Right atrium auricular region (tissue), 2 donors: ENCODE results near the gene PAN3. TPM values are rescaled to one million over a fixed set of nuclear protein-coding genes. Genes with fewer than 3 reads are reported as not detected.
A peak's percentile ranks its signal among the peaks of the same experiment; 100 is the strongest.

ENCODE experiments used
- DNase-seq: peaks from one replicate; pipeline ENCODE4 v3.0.0-alpha.2; 2019; ENCODE audit warnings: low spot score
- H3K27ac ChIP-seq, 2 donors: fragments of 200-600 bp; sonication (generic); 1 replicate in 1 of 2; 2 replicates in 1 of 2; pipeline ENCODE4 v1.5.1; 2016 to 2019
- H3K27me3 ChIP-seq, 2 donors: fragments of 200-600 bp; sonication (generic); one replicate each; pipeline versions ENCODE4 v1.5.1 to v1.6.0; 2017 to 2019
- H3K36me3 ChIP-seq: fragments of 200-600 bp; sonication (generic); one replicate; pipeline ENCODE4 v1.5.1; 2016
- H3K4me1 ChIP-seq, 2 donors: fragments of 200-600 bp; sonication (generic); one replicate each; pipeline versions ENCODE4 v1.5.1 to v1.6.0; 2017 to 2019
- H3K4me3 ChIP-seq, 2 donors: fragments of 200-600 bp; sonication (generic); 1 replicate in 1 of 2; 2 replicates in 1 of 2; pipeline ENCODE4 v1.5.1; 2017 to 2019; ENCODE audit warnings: mild to moderate bottlenecking in 1 of 2, moderate library complexity in 1 of 2
- H3K9me3 ChIP-seq, 2 donors: fragments of 200-600 bp; sonication (generic); one replicate each; pipeline ENCODE4 v1.5.1; 2019
- total RNA-seq, 2 donors: library from RNA; depleted of rRNA; stranded (reverse); fragments of >200 nt; gene quantifications; one replicate each; pipeline ENCODE4 v1.1.0, GENCODE V29; 2016
- TF ChIP-seq, protein P1 (sequence below), 2 donors: fragments of 200-600 bp; sonication (generic); IDR thresholded peaks; one replicate each; pipeline ENCODE4 v1.5.1; 2019; ENCODE audit warnings: antibody characterized with exemption in 2 of 2

Gene PAN3
- total RNA-seq, 2 donors from 2014 or later = 8.7 to 12.0 TPM

DNA sequence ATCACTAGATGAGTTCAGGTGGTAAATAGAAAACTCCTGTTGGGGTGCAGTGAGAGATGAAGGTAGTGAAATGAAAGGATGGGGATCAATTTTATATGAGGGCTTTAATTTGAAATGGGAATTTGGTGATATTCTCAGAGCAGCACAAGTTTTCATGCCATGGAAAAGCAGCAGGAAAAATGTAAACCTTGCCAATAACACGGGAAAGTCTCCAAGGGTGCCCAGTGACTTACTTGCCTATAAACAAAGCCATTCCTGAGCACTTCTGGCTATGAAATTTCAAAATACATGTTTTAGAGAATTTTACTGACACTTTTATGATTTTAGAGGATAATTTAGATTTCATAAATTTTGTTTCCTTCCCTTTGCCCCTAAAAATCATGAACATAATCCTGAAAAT lies 21.6 kb upstream of the PAN3 start:
- H3K4me3 ChIP-seq = no peak overlapping the region
- TF ChIP-seq, protein P1, sequence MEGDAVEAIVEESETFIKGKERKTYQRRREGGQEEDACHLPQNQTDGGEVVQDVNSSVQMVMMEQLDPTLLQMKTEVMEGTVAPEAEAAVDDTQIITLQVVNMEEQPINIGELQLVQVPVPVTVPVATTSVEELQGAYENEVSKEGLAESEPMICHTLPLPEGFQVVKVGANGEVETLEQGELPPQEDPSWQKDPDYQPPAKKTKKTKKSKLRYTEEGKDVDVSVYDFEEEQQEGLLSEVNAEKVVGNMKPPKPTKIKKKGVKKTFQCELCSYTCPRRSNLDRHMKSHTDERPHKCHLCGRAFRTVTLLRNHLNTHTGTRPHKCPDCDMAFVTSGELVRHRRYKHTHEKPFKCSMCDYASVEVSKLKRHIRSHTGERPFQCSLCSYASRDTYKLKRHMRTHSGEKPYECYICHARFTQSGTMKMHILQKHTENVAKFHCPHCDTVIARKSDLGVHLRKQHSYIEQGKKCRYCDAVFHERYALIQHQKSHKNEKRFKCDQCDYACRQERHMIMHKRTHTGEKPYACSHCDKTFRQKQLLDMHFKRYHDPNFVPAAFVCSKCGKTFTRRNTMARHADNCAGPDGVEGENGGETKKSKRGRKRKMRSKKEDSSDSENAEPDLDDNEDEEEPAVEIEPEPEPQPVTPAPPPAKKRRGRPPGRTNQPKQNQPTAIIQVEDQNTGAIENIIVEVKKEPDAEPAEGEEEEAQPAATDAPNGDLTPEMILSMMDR (IDR thresholded peaks at IDR 0.05) = no peak
- H3K36me3 ChIP-seq = no peaks in the 10 kb centered on the region
- no peaks in the 10 kb centered on the region for H3K27me3 ChIP-seq
- H3K9me3 ChIP-seq = no peaks in the 10 kb centered on the region
- H3K27ac ChIP-seq = no peak overlapping the region
- no peak for DNase-seq
- H3K4me1 ChIP-seq = no peaks in the 10 kb centered on the region

DNA sequence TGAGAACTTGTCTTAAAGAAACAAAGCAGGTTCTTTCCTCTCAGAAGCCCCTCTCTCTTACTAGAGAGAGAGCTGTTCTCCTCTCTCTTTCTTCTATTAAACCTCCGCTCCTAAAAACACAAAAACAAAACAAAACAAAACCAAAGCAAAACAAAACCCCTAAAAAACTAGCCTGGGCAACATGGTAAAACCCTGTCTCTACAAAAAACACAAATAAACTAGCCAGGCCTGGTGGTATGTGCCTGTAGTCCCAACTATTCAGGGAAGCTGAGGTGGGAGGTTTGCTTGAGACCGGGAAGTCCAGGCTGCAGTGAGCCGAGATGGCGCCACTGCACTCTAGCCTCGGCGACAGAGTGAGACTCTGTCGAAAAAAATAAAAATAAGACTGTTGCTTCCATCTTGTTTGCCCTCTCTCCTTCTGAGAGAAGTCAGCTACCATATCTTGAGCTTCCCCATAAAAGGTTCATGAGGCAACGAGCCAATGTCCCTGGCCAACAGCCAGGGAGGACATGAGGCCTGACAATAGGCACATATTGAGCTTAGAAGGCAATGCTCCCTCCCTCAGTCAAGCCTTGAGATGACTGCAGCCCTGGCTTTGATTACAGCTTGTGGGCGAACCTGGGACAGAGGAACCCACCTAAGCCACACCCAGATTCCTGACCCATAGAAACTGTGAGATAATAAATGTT lies 20.5 kb upstream of the PAN3 start:
- H3K36me3 ChIP-seq = no peaks in the 10 kb centered on the region
- peak; percentile 63 for DNase-seq
- TF ChIP-seq, protein P1 (IDR thresholded peaks at IDR 0.05) = no peak

DNA sequence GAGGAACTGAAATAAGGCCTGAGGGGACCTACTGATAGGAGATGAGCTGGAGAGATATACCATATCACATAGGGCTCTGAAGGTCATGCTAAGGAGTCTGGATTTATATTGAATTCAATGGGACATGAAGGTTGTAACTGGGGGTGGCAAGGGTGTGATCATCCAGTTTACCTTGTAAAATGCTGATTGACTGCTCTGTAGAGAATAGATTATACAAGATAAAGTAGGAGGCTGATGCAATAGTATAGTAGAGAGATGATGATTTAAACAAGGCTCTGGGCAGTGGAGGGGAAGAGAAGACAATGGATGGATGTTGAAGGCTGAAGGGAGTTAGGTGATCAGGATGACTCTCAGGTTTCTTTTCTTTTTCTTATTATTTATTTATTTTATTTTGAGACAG lies 18.0 kb upstream of the PAN3 start:
- TF ChIP-seq, protein P1 (IDR thresholded peaks at IDR 0.05) = no peak
- no peaks in the 10 kb centered on the region for H3K36me3 ChIP-seq
- H3K4me1 ChIP-seq = no peaks in the 10 kb centered on the region
- H3K4me3 ChIP-seq = no peak overlapping the region
- no peaks in the 10 kb centered on the region for H3K9me3 ChIP-seq
- no peak for DNase-seq
- no peaks in the 10 kb centered on the region for H3K27me3 ChIP-seq
- no peak overlapping the region for H3K27ac ChIP-seq

More for the DNA sequence above, 20.5 kb upstream of the PAN3 start:
- Histone ChIP-seq H3K4me1 (no peaks in the 10 kb centered on the region), H3K27ac (no peak overlapping the region), H3K27me3 (no peaks in the 10 kb centered on the region), H3K9me3 (no peaks in the 10 kb centered on the region), H3K4me3 (no peak overlapping the region)

DNA sequence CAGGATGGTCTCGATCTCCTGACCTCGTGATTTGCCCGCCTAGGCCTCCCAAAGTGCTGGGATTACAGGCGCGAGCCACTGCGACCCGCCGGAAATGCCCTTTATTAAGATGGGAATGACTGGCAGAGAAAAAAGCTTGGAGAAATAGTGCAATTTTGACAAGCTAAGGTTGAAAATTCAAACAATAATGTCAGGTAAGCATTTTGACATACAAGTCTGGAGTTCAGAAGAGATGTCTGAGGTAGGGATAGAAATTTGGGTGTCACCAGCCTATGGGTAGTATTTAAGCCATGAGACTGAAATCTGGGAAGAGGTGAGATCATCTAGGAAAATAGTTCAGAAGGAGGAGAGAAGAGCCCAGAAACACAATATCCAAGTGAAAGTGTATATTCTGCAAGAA lies 17.1 kb upstream of the PAN3 start:
- Histone ChIP-seq H3K27ac (no peak overlapping the region), H3K27me3 (no peaks in the 10 kb centered on the region), H3K4me1 (no peaks in the 10 kb centered on the region), H3K36me3 (no peaks in the 10 kb centered on the region), H3K4me3 (no peak overlapping the region), H3K9me3 (no peaks in the 10 kb centered on the region)
- TF ChIP-seq, protein P1 (IDR thresholded peaks at IDR 0.05) = no peak
- no peak for DNase-seq

DNA sequence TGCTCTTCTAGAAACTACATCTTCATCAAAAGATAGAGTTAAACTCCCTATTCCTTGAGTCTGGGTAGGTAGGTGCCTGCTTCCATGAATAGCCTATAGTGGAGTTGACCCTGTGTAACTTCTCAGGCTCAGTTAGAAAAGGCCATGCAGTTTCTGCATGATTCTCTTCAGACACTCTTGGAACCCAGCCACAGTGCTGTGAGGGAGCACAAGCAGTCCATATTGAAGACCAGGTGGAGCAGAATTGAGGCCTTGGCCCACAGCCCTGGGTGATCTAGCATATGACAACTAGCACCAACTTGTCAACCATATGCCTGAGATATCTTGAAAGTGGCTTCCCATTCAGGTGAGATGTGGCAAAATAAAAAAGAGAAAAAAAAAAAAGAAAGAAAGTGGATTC lies 10.3 kb upstream of the PAN3 start:
- no peak for DNase-seq
- Histone ChIP-seq H3K27ac (no peak overlapping the region), H3K4me3 (no peak overlapping the region), H3K9me3 (no peaks in the 10 kb centered on the region), H3K4me1 (no peaks in the 10 kb centered on the region), H3K36me3 (no peaks in the 10 kb centered on the region), H3K27me3 (no peaks in the 10 kb centered on the region)
- TF ChIP-seq, protein P1 (IDR thresholded peaks at IDR 0.05) = no peak

DNA sequence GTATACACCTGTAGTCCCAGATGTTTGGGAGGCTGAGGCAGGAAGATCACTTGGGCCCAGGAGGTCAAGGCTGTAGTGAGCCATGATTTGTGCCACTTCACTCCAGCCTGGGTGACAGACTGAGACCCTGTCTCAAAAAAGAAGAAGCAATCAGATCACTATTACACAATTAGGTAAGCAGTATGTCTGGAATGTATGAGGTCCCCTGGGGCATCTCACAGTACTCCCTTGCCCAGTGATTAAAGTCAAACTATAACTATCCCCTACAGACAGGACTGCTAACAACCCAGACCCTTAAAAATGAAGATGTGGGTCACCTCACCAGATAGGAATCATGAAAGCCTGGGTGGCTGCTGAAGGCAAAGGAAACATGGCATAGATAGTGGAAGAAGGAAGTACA lies 9.4 kb upstream of the PAN3 start:
- H3K4me3 ChIP-seq = no peak overlapping the region
- DNase-seq = no peak
- H3K36me3 ChIP-seq = no peaks in the 10 kb centered on the region
- H3K9me3 ChIP-seq = no peaks in the 10 kb centered on the region
- H3K27ac ChIP-seq = no peak overlapping the region
- TF ChIP-seq, protein P1 (IDR thresholded peaks at IDR 0.05) = no peak
- H3K4me1 ChIP-seq = no peaks in the 10 kb centered on the region
- no peaks in the 10 kb centered on the region for H3K27me3 ChIP-seq
